T-cell (primary cell): Measurements from ENCODE around the gene TNRC6C. TPM values are rescaled to one million over a fixed set of nuclear protein-coding genes. Genes with fewer than 3 reads are reported as not detected.
"Not testable (repeated sequence)": the region's sequence is repeated elsewhere in the genome, so short reads cannot be mapped to it uniquely, and the experiment has no call there.

Experiments
- ATAC-seq, 4 experiments: fragments of 200-7000 bp in 3 of 4; fragments of 150-1000 bp in 1 of 4; cut with Tn5 transposase; replicated peaks in 1 of 4; 1 replicate in 3 of 4; 2 replicates in 1 of 4; pipeline ENCODE4 v1.10.0; 2021; ENCODE audit warnings: moderate library complexity in 3 of 4, mild to moderate bottlenecking in 2 of 4, moderate number of reproducible peaks in 1 of 4
- CTCF ChIA-PET, 2 donors: fragments of 300-600 bp; sonication (Branson Sonifier 250); formaldehyde crosslinking; loops; one replicate each; lab custom pipeline; 2022; ENCODE audit warnings: antibody characterized with exemption in 2 of 2; lab: Charles Lee
- POLR2A ChIA-PET, 2 donors: fragments of 300-600 bp; sonication (Branson Sonifier 250); formaldehyde crosslinking; loops; one replicate each; lab custom pipeline; 2022; ENCODE audit warnings: antibody characterized with exemption in 2 of 2; lab: Charles Lee
- DNase-seq, 35 experiments: peaks; one replicate each; pipeline versions ENCODE4 v3.0.0 to v3.0.0-alpha.2; 2013 to 2023
- H3K27ac ChIP-seq: one replicate; pipeline ENCODE4 v1.5.1; 2013; ENCODE audit warnings: low read length
- H3K27me3 ChIP-seq, 2 experiments: replicated peaks in 1 of 2; 1 replicate in 1 of 2; 2 replicates in 1 of 2; pipeline versions ENCODE4 v1.6.1 to v1.7.0; 2013; ENCODE audit warnings: low read length in 1 of 2, mixed read lengths in 1 of 2; ENCODE audit not compliant: control insufficient read depth in 2 of 2, insufficient read depth in 2 of 2; ENCODE audit errors: extremely low read depth in 1 of 2
- H3K36me3 ChIP-seq, 2 donors: 1 replicate in 1 of 2; 2 replicates in 1 of 2; pipeline versions ENCODE4 v1.6.1 to v1.7.0; 2013; ENCODE audit warnings: low read length in 1 of 2; ENCODE audit not compliant: control insufficient read depth in 2 of 2, insufficient read depth in 1 of 2; ENCODE audit errors: extremely low read depth in 1 of 2
- H3K4me1 ChIP-seq, 2 experiments: 1 replicate in 1 of 2; 2 replicates in 1 of 2; pipeline versions ENCODE4 v1.6.1 to v1.7.0; 2013; ENCODE audit warnings: low read length in 2 of 2, mixed read lengths in 1 of 2; ENCODE audit not compliant: insufficient read depth in 2 of 2, control insufficient read depth in 1 of 2; ENCODE audit errors: extremely low read depth in 1 of 2
- H3K4me3 ChIP-seq, 2 donors: 1 replicate in 1 of 2; 2 replicates in 1 of 2; pipeline versions ENCODE4 v1.5.1 to v1.7.0; 2013; ENCODE audit warnings: mild to moderate bottlenecking in 2 of 2, low read length in 1 of 2, moderate library complexity in 1 of 2; ENCODE audit not compliant: control insufficient read depth in 1 of 2; ENCODE audit errors: extremely low read depth in 1 of 2
- H3K9me3 ChIP-seq: 2 replicates; pipeline ENCODE4 v1.7.0; 2013
- H3K27ac Mint-ChIP-seq, 2 donors: one replicate each; pipeline ENCODE4 v1.8.0; 2020 to 2021; ENCODE audit warnings: mild to moderate bottlenecking in 2 of 2, mixed read lengths in 2 of 2
- H3K27me3 Mint-ChIP-seq, 2 donors: one replicate each; pipeline ENCODE4 v1.8.0; 2021 to 2022; ENCODE audit warnings: mixed read lengths in 2 of 2
- H3K36me3 Mint-ChIP-seq: one replicate; pipeline ENCODE4 v1.8.0; 2021; ENCODE audit warnings: mixed read lengths
- H3K4me1 Mint-ChIP-seq, 3 donors: one replicate each; pipeline ENCODE4 v1.8.0; 2020 to 2022; ENCODE audit warnings: mixed read lengths in 3 of 3, mild to moderate bottlenecking in 1 of 3
- H3K4me3 Mint-ChIP-seq, 3 donors: one replicate each; pipeline ENCODE4 v1.8.0; 2020 to 2022; ENCODE audit warnings: mild to moderate bottlenecking in 3 of 3, mixed read lengths in 3 of 3, moderate library complexity in 3 of 3
- H3K9me3 Mint-ChIP-seq, 3 donors: one replicate each; pipeline ENCODE4 v1.8.0; 2020 to 2022; ENCODE audit warnings: mixed read lengths in 3 of 3
- WGBS: methylation state at CpG from one replicate; pipeline ENCODE4 v1.1.5; 2013; ENCODE audit warnings: missing lambda C conversion rate; ENCODE audit not compliant: insufficient coverage; 5-methylcytosine and 5-hydroxymethylcytosine counted together
- total RNA-seq, 35 experiments: library from RNA in 6 of 35; stranded (reverse) in 6 of 35; fragments of 120-200 nt in 1 of 35; gene quantifications; one replicate each; pipeline versions ENCODE4 v1.2.1 to v1.2.4 and lab custom pipeline; 2013 to 2026

Gene TNRC6C
- total RNA-seq, 5 donors from 2014 or later (not counting 1 experiment from before 2014, with no cell fraction given): 87.1 to 116 (median 94.3) TPM

GRCh38 chr17:77982430-77982829 is 23.9 kb downstream of the TNRC6C start:
- H3K36me3 ChIP-seq, H3K27me3 Mint-ChIP-seq, H3K4me3 ChIP-seq, H3K9me3 Mint-ChIP-seq, CTCF ChIA-PET, H3K9me3 ChIP-seq, H3K27me3 ChIP-seq, H3K27ac ChIP-seq, ATAC-seq, DNase-seq, H3K4me3 Mint-ChIP-seq, H3K4me1 ChIP-seq: not testable (repeated sequence)
- H3K4me1 Mint-ChIP-seq: peaks cover 55 to 63% (median 62%) of the 10 kb centered on the region in 3 donors
- WGBS: 100% methylated on average over 1 of the region's 6 CpGs
- POLR2A ChIA-PET: interaction anchor here in 1 of 2 donors (0.7 kb wide), 1 partner anchor 20 kb away, joined by 5 read pairs; no protein-coding TSS in a partner anchor
- peaks cover 21% of the 10 kb centered on the region for H3K36me3 Mint-ChIP-seq
- H3K27ac Mint-ChIP-seq: peak overlapping the region in 1 of 2 donors; percentile 25

GRCh38 chr17:77990301-77990700 is 31.8 kb downstream of the TNRC6C start:
- Histone ChIP-seq H3K36me3 (peaks cover 0 to 3% of the 10 kb centered on the region in 2 donors), H3K27me3 (no peaks in the 10 kb centered on the region), H3K9me3 (no peaks in the 10 kb centered on the region), H3K4me1 (peaks cover 4 to 7% of the 10 kb centered on the region in 2 experiments), H3K4me3 (no peak overlapping the region), H3K27ac (no peak overlapping the region)
- Mint-ChIP-seq H3K27ac (peak overlapping the region; percentile 10 to 46), H3K27me3 (no peaks in the 10 kb centered on the region), H3K4me1 (peaks cover 59 to 73% (median 73%) of the 10 kb centered on the region in 3 donors), H3K9me3 (no peaks in the 10 kb centered on the region), H3K4me3 (no peak overlapping the region), H3K36me3 (peaks cover 16% of the 10 kb centered on the region)
- ATAC-seq (peak in 2 of 4 experiments; percentile 29 to 37), DNase-seq (no peak)
- ChIA-PET CTCF (no interaction called here), POLR2A (no interaction called here)
- WGBS: 67% methylated on average over 1 of the region's 3 CpGs

DNA sequence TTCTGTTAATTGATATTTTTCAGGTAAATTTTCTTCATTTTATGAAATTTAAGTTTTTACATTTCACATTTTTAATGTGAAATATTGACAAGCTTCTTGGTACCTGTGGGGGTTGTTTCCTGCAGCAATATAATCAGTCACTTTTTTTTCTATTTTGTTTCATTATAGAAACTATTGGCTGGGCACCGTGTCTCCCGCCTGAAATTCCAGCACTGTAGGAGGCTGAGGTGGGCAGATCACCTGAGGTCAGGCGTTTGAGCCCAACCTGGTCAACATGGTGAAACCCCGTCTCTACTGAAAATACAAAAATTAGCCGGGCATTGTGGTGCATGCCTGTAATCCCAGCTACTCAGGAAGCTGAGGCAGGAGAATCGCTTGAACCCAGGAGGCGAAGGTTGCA is 35.2 kb downstream of the TNRC6C start:
- ATAC-seq, CTCF ChIA-PET, H3K4me3 Mint-ChIP-seq, DNase-seq, H3K4me3 ChIP-seq, H3K27ac Mint-ChIP-seq, H3K9me3 Mint-ChIP-seq, POLR2A ChIA-PET, H3K27me3 ChIP-seq, H3K27me3 Mint-ChIP-seq, H3K27ac ChIP-seq, H3K36me3 ChIP-seq, H3K9me3 ChIP-seq: not testable (repeated sequence)
- H3K4me1 ChIP-seq: peaks cover 7 to 17% of the 10 kb centered on the region in 2 experiments
- H3K4me1 Mint-ChIP-seq: peaks cover 71 to 88% (median 85%) of the 10 kb centered on the region in 3 donors
- H3K36me3 Mint-ChIP-seq: peaks cover 28% of the 10 kb centered on the region
- WGBS: 100% methylated on average over 5 of the region's 7 CpGs

DNA sequence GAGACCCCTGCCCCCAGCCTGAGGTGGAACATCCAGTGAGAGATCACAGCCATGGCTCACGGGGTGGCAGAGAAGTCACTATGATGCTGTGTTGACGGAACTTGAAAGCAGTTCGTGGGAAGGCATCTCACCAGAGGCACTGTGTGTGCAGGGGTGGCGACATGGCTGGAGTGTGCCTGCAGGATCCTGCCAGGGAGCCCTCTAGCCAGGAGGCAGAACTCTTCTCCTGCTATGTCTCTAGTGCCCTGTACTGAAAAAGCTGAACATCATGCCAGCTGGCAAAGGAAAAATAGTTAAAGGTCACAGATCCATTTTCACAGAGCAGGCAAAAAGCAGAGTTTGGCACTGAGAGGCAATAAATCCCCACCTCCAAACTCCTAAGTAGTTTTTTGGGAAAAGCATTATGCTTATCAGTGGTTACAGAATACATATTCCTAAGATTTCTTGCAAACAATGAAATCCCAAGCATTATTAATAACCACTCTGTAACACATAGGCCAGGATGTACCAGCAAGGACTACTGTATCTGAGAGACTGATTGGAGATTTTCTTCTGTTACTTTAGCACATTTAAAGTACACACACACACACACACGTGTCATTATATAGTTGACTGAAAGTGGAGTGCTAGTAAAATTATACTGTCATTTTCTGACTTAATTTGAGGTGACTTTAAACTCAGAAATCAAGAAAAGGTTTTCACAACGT is 36.8 kb downstream of the TNRC6C start:
- Histone ChIP-seq H3K36me3 (peaks cover 0 to 3% of the 10 kb centered on the region in 2 donors), H3K27ac (no peak overlapping the region), H3K27me3 (no peaks in the 10 kb centered on the region), H3K4me1 (peaks cover 8 to 29% of the 10 kb centered on the region in 2 experiments), H3K9me3 (no peaks in the 10 kb centered on the region), H3K4me3 (no peak overlapping the region)
- peak overlapping the region; percentile 80 to 82 for H3K27ac Mint-ChIP-seq
- peak; percentile 66 to 76 (median 72) for ATAC-seq
- H3K36me3 Mint-ChIP-seq: peaks cover 28% of the 10 kb centered on the region
- no peaks in the 10 kb centered on the region for H3K27me3 Mint-ChIP-seq
- 43% methylated on average over 4 of the region's 6 CpGs for whole genome bisulfite sequencing
- CTCF ChIA-PET: no interaction called here
- POLR2A ChIA-PET: interaction anchor here in 1 of 2 donors (0.7 to 1.0 kb wide), 2 partner anchors 41 to 49 kb away, joined by 3 read pairs; no protein-coding TSS in a partner anchor
- no peaks in the 10 kb centered on the region for H3K9me3 Mint-ChIP-seq
- peaks cover 71 to 87% (median 85%) of the 10 kb centered on the region in 3 donors for H3K4me1 Mint-ChIP-seq
- DNase-seq: peak in 12 of 35 experiments; percentile 6 to 32 (median 16)
- H3K4me3 Mint-ChIP-seq: peak overlapping the region in 2 of 3 donors; percentile 28 to 40

- POLR2A ChIA-PET: interaction anchor here in 1 of 2 donors (0.6 kb wide), 1 partner anchor 25 kb away, joined by 3 read pairs; no protein-coding TSS in a partner anchor
- H3K9me3 Mint-ChIP-seq: no peaks in the 10 kb centered on the region
Observed at GRCh38 chr17:77996256-77996655, 37.8 kb downstream of the TNRC6C start.

DNA sequence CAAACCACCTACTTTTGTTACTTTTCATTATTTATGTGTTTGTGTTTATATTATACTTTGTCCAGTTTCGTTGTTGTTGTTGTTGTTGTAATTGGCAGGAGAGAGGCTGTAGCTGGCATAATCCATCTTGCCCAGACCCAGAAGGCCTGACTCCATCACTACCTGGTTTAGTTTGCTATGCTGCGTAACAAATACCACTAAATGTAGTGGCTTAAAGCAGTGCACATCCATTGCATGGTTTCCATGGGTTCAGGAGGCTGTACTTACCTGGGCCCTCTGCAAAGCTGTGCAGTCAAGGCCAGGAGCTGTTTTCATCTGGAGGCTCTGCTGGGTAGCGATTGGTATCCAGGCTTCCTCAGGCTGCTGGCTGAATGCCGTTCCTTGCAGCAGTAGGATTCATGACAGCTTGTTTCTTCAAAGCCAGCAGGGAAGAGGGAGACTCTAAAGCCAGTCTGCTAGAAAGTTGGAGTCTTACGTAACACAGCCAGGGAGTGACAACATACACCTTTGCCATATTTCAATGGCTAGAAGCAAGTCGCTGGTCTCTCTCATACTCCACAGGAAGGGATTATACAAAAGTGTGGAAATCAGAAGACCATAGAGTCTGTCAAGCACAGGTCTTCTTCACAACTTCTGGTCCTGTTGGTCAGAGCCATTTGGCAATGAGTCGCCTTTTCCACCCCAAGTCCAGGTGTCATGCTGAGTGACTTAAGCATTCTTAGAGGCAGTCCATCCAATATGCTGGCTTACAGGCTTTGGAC is 41.1 kb downstream of the TNRC6C start:
- ChIA-PET CTCF (interaction anchor here in 1 of 2 donors (0.6 kb wide), 1 partner anchor 1109 kb away, joined by 5 read pairs; no protein-coding TSS in a partner anchor), POLR2A (no interaction called here)
- H3K4me3 Mint-ChIP-seq: peak overlapping the region in 1 of 3 donors; percentile 17

More at GRCh38 chr17:77996256-77996655, 37.8 kb downstream of the TNRC6C start:
- Mint-ChIP-seq H3K4me1 (peaks cover 73 to 87% (median 86%) of the 10 kb centered on the region in 3 donors), H3K27me3 (no peaks in the 10 kb centered on the region), H3K4me3 (no peak overlapping the region), H3K27ac (peak overlapping the region in 1 of 2 donors; percentile 50), H3K36me3 (peaks cover 21% of the 10 kb centered on the region)
- DNase-seq (no peak), ATAC-seq (no peak)
- peaks cover 0 to 3% of the 10 kb centered on the region in 2 donors for H3K36me3 ChIP-seq
- H3K27ac ChIP-seq: no peak overlapping the region
- no peak overlapping the region for H3K4me3 ChIP-seq
- CTCF ChIA-PET: no interaction called here
- H3K27me3 ChIP-seq: no peaks in the 10 kb centered on the region
- WGBS: 94% methylated on average over 2 of the region's 3 CpGs
- peaks cover 11 to 32% of the 10 kb centered on the region in 2 experiments for H3K4me1 ChIP-seq
- no peaks in the 10 kb centered on the region for H3K9me3 ChIP-seq

More for the DNA sequence above, 41.1 kb downstream of the TNRC6C start:
- Mint-ChIP-seq H3K9me3 (no peaks in the 10 kb centered on the region), H3K27ac (peak overlapping the region; percentile 30 to 53), H3K4me1 (peaks cover 89 to 91% (median 91%) of the 10 kb centered on the region in 3 donors), H3K36me3 (peaks cover 26% of the 10 kb centered on the region), H3K27me3 (no peaks in the 10 kb centered on the region)
- H3K27ac ChIP-seq: no peak overlapping the region
- no peaks in the 10 kb centered on the region for H3K9me3 ChIP-seq
- peaks cover 0 to 3% of the 10 kb centered on the region in 2 donors for H3K36me3 ChIP-seq
- no peak for DNase-seq
- no peaks in the 10 kb centered on the region for H3K27me3 ChIP-seq
- ATAC-seq: no peak
- WGBS: 98% methylated on average over 4 of the region's 7 CpGs
- H3K4me3 ChIP-seq: no peak overlapping the region
- peaks cover 5 to 34% of the 10 kb centered on the region in 2 experiments for H3K4me1 ChIP-seq
